Gastrocnemius medialis (tissue), 4 donors: ENCODE measurements around the gene CDS2. TPM values are rescaled to one million over a fixed set of nuclear protein-coding genes. Genes with fewer than 3 reads are reported as not detected.

ENCODE experiments used
- ATAC-seq, 2 donors: fragments of 150-250 bp; one replicate each; pipeline ENCODE4 v1.9.1; 2016
- DNase-seq, 2 donors: peaks; one replicate each; pipeline ENCODE4 v3.0.0-alpha.2; 2019
- H3K27ac ChIP-seq, 4 donors: fragments of 200-600 bp; sonication (generic); 1 replicate in 1 of 4; 2 replicates in 3 of 4; pipeline ENCODE4 v1.5.1; 2016 to 2018; ENCODE audit warnings: mild to moderate bottlenecking in 2 of 4, moderate library complexity in 1 of 4
- H3K27me3 ChIP-seq, 3 donors: fragments of 200-600 bp; sonication (generic) in 2 of 3; 1 replicate in 1 of 3; 2 replicates in 2 of 3; pipeline versions ENCODE4 v1.5.1 to v1.6.0; 2016 to 2019; ENCODE audit warnings: mild to moderate bottlenecking in 1 of 3, moderate library complexity in 1 of 3
- H3K36me3 ChIP-seq, 2 donors: fragments of 200-600 bp; sonication (generic) in 1 of 2; one replicate each; pipeline ENCODE4 v1.5.1; 2017 to 2018
- H3K4me1 ChIP-seq, 2 donors: fragments of 200-600 bp; sonication (generic) in 1 of 2; one replicate each; pipeline ENCODE4 v1.5.1; 2016 to 2017; ENCODE audit warnings: mild to moderate bottlenecking in 2 of 2
- H3K4me3 ChIP-seq, 4 donors: fragments of 200-600 bp; sonication (generic) in 3 of 4; 1 replicate in 1 of 4; 2 replicates in 3 of 4; pipeline ENCODE4 v1.5.1; 2016 to 2019; ENCODE audit warnings: mild to moderate bottlenecking in 2 of 4
- H3K9me3 ChIP-seq, 3 donors: fragments of 200-600 bp; sonication (generic) in 2 of 3; 1 replicate in 1 of 3; 2 replicates in 2 of 3; pipeline ENCODE4 v1.5.1; 2016 to 2019
- CTCF ChIP-seq, 5 experiments: fragments of 450-650 bp in 3 of 5; fragments of 200-600 bp in 2 of 5; sonication (generic) in 2 of 5; IDR thresholded peaks in 4 of 5; conservative IDR thresholded peaks in 1 of 5; 1 replicate in 4 of 5; 2 replicates in 1 of 5; pipeline ENCODE4 v1.5.1; 2016 to 2019; ENCODE audit warnings: antibody characterized with exemption in 5 of 5, mild to moderate bottlenecking in 3 of 5, moderate library complexity in 3 of 5
- POLR2A ChIP-seq, 2 donors: fragments of 450-650 bp; IDR thresholded peaks; one replicate each; pipeline ENCODE4 v1.6.1; 2017; ENCODE audit warnings: antibody characterized with exemption in 2 of 2, mild to moderate bottlenecking in 2 of 2, moderate library complexity in 2 of 2
- in situ Hi-C, 4 donors: fragments of 200-750 bp; cut with MboI; loops; one replicate each; pipeline versions ENCODE4 v1.15.0 to v1.8.0; 2017; ENCODE audit warnings: low sequenced_read_pairs in 4 of 4
- intact Hi-C: fragments of 100-400 bp; cut with DNase I; formaldehyde crosslinking; loops from one replicate; pipeline ENCODE4 v1.15.1; 2023; ENCODE audit warnings: low total_unique reads
- total RNA-seq, 4 donors: library from RNA; depleted of rRNA; stranded (reverse); fragments of >200 nt; gene quantifications; one replicate each; pipeline versions ENCODE4 v1.1.0 to v1.2.3, GENCODE V29; 2016

The CDS2 gene
- total RNA-seq, 4 donors from 2014 or later: 9.0 to 18.5 (median 14.5) TPM

- TF ChIP-seq CTCF (IDR thresholded peaks at IDR 0.05 in 4 of 5, conservative IDR thresholded peaks at IDR 0.05 in 1 of 5) (no peak), POLR2A (IDR thresholded peaks at IDR 0.05) (no peak)
- H3K9me3 ChIP-seq: no peaks in the 10 kb centered on the region
- DNase-seq (no peak), ATAC-seq (no peak)
- H3K27me3 ChIP-seq: no peaks in the 10 kb centered on the region
- H3K4me1 ChIP-seq: peaks cover 36 to 61% of the 10 kb centered on the region in 2 donors
- no peak overlapping the region for H3K4me3 ChIP-seq
- H3K27ac ChIP-seq: no peak overlapping the region
- intact Hi-C loops: no loop called here
- in situ Hi-C loops: no loop called here
- no peaks in the 10 kb centered on the region for H3K36me3 ChIP-seq
These were observed 13.4 kb downstream of the CDS2 start for GRCh38 chr20:5140195-5140594.

GRCh38 chr20:5141615-5142014 lies 14.8 kb downstream of the CDS2 start:
- no peak for DNase-seq
- H3K27me3 ChIP-seq: no peaks in the 10 kb centered on the region
- in situ Hi-C loops: no loop called here
- no peaks in the 10 kb centered on the region for H3K36me3 ChIP-seq
- no peak overlapping the region for H3K4me3 ChIP-seq
- ATAC-seq: no peak
- peak overlapping the region in 1 of 4 donors; percentile 3 for H3K27ac ChIP-seq
- intact Hi-C loops: no loop called here
- TF ChIP-seq POLR2A (IDR thresholded peaks at IDR 0.05) (no peak), CTCF (IDR thresholded peaks at IDR 0.05 in 4 of 5, conservative IDR thresholded peaks at IDR 0.05 in 1 of 5) (no peak)
- no peaks in the 10 kb centered on the region for H3K9me3 ChIP-seq
- peaks cover 33 to 61% of the 10 kb centered on the region in 2 donors for H3K4me1 ChIP-seq

- in situ Hi-C loops (no loop called here), intact Hi-C loops (no loop called here)
- Histone ChIP-seq H3K4me1 (peaks cover 52 to 75% of the 10 kb centered on the region in 2 donors), H3K27me3 (no peaks in the 10 kb centered on the region), H3K36me3 (no peaks in the 10 kb centered on the region), H3K4me3 (no peak overlapping the region), H3K27ac (peak overlapping the region in 1 of 4 donors; percentile 39), H3K9me3 (no peaks in the 10 kb centered on the region)
- ATAC-seq (no peak), DNase-seq (no peak)
- no peak for TF ChIP-seq CTCF (IDR thresholded peaks at IDR 0.05 in 4 of 5, conservative IDR thresholded peaks at IDR 0.05 in 1 of 5)
- no peak for TF ChIP-seq POLR2A (IDR thresholded peaks at IDR 0.05)
These were observed 17.0 kb downstream of the CDS2 start for GRCh38 chr20:5143851-5144250.

GRCh38 chr20:5145365-5146098 lies 18.7 kb downstream of the CDS2 start:
- DNase-seq (no peak), ATAC-seq (no peak)
- in situ Hi-C loops (no loop called here), intact Hi-C loops (no loop called here)
- Histone ChIP-seq H3K36me3 (no peaks in the 10 kb centered on the region), H3K4me1 (peaks cover 60 to 85% of the 10 kb centered on the region in 2 donors), H3K9me3 (no peaks in the 10 kb centered on the region), H3K27ac (no peak overlapping the region), H3K27me3 (no peaks in the 10 kb centered on the region), H3K4me3 (no peak overlapping the region)
- TF ChIP-seq POLR2A (IDR thresholded peaks at IDR 0.05) (no peak), CTCF (IDR thresholded peaks at IDR 0.05 in 4 of 5, conservative IDR thresholded peaks at IDR 0.05 in 1 of 5) (no peak)
